Stimulated activated CD8-positive, alpha-beta memory T cell treated with anti-CD3 and anti-CD28 coated beads, Interleukin-4, amount 100 ng/mL, for 1 hour (primary cell): ENCODE measurements around the gene UBE2Q2.
"Not testable (repeated sequence)": the region's sequence is repeated elsewhere in the genome, so short reads cannot be mapped to it uniquely, and the experiment has no call there.

ENCODE experiments used
- DNase-seq, 2 donors: peaks; one replicate each; pipeline ENCODE4 v3.0.0-alpha.2; 2020; ENCODE audit warnings: low read depth in 2 of 2, low spot score in 1 of 2

UBE2Q2 gene

DNA sequence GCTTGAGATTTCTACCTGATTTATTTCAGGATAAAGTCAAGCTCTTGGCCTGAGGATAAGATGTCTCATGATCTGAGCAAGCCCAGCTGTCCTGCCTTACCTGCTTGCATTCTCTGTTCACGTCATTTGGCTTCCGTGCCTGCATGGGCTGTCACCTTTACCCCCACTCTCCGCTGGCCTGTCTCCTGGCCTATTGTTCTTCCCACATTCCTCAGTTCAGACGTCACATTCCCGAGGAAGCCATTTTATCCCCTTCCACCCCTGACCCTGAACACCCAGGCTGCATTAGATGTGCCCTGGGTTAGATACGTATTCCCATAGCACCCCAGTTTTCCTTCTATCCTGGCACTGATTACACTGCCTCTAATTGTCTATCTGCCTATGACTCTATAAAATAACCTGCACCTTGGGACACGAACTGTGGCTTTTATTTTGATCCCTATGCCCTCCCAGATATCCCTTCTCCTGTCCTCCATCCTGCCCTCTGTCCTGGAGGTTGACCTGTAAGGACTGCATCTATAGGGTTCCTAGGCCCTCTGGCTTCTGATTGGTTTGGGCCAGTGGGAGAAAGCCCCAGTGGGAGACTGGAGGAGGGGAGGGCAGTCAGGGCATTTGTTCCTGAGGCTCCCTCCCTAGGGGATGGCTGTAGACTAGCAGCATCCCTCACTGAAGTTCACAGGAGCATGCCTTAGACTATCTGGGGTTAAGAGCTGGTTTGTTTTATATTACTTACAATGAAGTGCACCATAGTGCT is 19.2 kb upstream of the UBE2Q2 start:
- no peak for DNase-seq

- no peak for DNase-seq
These were observed 15.6 kb upstream of the UBE2Q2 start for GRCh38 chr15:75827691-75828090.

DNA sequence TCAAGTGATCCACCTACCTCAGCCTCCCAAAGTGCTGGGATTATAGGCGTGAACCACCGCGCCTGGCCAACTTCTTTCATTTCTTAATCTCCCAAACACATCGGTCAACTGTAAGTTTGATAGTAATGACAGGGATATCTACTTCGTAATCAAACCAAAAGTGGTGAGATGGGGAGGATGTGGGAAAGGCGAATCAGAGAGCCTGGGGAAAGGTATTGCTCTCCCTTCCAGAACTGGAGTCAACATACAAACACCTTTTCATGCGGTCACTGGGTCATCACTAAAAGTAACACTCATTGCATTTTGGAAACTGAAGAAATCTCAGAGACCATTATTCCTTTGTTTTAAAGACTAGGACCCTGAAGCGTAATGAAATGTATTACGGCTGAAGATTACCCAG is 14.8 kb upstream of the UBE2Q2 start:
- DNase-seq = no peak

DNA sequence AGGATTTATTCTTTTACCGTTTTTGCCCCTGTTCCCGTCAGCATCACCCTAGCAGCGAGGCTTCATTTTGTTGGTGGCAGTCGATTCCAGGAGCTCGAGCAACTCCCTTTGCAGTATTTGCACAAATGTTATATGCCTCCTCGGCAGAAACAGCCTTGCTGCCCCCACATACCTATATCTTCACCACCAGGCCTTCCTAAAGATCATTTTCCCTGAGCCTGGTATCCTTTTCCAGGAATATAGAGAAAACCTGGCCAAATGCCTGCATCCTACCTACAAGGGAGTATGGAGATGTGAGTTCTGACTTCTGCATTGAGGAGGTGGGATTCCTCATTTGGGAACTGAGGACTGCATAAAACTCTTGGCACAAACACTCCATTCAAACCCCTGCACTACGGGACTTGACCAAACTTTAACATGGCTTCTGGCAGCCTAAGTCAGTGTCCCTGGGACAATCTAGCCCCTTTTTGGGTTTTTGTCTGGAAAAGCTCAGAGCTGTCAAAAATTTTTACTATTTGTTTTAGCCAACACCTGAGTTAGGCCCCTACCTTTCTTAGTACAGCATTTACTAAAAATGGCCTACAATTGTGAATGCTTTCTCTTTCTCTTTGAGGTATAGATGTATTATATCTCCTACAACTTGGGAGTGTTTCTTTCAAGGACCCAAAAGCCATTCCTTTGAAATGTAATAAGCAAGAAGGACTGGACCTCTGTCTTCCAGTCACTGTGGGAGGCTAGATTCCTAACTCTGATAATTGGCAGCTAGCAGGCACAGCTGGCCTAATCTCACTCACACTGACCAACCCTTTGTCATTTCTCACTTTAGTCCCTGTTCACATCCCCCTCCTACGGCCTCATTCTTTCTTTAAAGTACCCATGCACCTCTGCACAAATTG is 12.1 kb upstream of the UBE2Q2 start:
- no peak for DNase-seq

GRCh38 chr15:75831806-75832102 is 11.5 kb upstream of the UBE2Q2 start:
- DNase-seq = no peak

GRCh38 chr15:75832114-75832513 is 11.1 kb upstream of the UBE2Q2 start:
- DNase-seq = no peak

DNA sequence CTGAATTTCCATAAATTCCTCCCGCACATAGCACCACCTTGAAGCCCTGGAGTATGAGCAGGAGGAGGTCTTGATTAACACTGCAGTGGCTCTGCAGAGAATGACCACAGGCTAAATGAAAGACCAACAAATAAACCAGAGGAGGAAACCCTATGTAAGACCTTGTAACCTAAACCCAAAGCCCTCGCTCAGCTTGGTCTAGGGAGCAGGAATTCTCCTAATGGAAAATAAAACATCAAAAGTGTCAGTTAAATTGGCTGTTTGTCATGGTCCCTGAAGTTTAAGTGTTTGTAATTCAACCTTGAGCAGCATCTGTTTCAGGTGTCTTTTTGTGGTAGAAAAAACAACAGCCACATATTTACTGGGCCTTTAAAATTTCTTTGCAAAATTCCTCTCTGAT is 9.2 kb upstream of the UBE2Q2 start:
- DNase-seq = no peak

- no peak for DNase-seq
These were observed 7.0 kb upstream of the UBE2Q2 start for GRCh38 chr15:75835990-75836958.

GRCh38 chr15:75836959-75837334 is 6.3 kb upstream of the UBE2Q2 start:
- peak in 1 of 2 donors; percentile 16 for DNase-seq

DNA sequence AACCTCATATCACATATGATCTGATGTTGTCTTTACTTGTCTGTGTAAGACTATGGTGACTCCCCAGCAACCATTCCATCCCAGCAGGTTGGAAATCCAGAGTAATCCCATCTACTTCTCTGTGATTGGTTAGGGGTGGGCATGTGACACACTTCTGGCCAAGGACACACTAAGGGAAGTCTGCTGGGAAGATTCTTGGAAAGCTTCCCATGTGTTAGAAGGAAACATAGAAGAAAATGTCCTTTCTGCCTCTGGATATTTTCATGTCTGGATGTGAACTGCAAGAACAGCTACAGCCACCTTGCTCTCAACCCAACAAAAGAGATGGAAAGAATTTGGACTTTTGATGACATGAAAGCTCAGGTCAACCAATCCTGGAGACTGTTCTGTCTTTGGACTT is 2.6 kb upstream of the UBE2Q2 start:
- no peak for DNase-seq

DNA sequence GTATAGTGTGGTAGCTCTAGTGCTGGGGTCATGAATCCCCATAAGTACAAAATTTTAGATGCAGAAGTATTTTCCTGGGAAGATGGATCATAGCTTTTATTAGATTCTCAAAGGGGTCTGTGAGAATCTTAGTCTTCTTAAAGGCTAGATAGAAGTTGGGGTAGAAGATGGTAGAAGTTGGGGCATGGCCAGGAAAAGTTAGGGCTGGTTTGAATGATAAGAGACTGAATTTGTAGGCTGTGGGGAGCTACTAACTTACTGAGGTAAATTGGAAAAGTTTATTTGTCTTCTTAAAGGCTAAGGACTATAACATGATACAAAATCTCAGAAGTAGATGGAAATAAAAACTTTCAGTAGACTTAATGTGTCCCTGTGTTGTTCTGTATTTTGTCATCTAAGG is 1.6 kb upstream of the UBE2Q2 start:
- DNase-seq = no peak

- DNase-seq = peak; percentile 5 to 25
These were observed 683 bp downstream of the UBE2Q2 start for GRCh38 chr15:75843678-75844581.

GRCh38 chr15:75844629-75845335 is 1.5 kb downstream of the UBE2Q2 start:
- DNase-seq = no peak

GRCh38 chr15:75849167-75849566 is 5.9 kb downstream of the UBE2Q2 start:
- no peak for DNase-seq

DNA sequence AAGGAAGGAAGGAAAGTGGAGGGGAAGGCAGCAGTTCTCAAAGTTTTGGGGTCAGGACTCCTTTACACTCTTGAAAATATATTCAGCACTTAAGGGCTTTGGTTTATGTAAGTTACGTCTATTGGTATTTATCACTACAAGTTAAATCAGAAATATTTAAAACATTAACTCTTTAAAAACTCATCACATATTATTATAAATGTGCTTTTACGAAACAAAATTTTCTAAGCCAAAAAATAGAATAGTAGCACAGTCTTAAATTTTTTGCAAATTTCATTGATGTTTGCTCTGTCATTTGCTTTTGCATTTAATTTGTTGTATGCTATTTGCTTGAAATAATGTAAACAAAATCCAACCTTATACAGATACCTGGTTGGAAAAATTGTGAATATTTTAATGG is 7.5 kb downstream of the UBE2Q2 start:
- DNase-seq = no peak

GRCh38 chr15:75851566-75851965 is 8.3 kb downstream of the UBE2Q2 start:
- not testable (repeated sequence) for DNase-seq

DNA sequence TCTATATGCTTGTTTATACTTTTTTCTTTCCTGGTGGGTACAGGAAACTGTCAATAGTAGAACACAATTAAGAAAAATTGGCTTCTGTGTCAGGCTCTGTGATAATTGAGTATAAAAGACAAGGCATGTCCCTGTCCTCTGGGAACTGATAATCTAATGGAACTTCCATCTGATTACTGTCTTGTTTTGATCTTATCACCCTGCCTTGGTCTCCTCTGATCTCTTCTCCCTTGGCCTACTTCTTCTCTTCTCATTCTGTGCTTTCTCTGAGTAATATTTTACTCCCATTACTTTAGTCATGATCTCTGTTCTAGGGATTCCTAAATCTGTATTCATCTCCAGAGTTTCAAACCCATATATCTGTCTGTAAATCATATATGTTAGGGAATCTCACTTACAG is 14.6 kb downstream of the UBE2Q2 start:
- DNase-seq = no peak

DNA sequence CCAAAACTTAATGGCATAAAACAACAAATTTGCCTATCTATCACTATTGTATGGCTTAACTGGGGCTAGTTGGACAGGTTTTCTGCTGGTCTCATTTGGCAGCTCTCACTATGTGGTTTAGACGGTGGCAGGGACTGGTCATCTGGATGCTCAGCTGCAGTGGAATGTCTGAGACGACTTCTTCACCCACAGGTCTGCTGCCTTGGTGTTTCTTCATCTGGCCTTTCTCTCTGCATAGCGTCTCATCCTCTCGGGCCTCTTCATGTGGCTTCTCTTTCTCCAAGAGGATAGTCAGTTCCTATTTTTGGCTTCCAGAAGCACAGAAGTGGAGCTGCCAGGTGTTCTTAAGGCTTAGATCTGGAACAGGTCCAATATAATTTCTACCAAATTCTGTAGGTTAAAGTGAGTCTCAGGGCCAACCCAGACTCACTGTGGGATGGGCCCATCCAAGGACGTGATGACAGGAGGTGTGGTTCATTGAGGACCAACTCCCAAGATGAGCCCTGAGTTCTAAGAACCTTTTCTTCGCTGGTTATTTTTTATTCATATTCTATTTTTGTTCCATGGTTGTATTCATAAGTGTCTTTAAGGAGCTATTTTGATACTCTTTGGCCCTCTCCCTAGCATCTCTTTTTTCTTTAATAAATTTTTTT is 18.6 kb downstream of the UBE2Q2 start:
- DNase-seq = no peak

DNA sequence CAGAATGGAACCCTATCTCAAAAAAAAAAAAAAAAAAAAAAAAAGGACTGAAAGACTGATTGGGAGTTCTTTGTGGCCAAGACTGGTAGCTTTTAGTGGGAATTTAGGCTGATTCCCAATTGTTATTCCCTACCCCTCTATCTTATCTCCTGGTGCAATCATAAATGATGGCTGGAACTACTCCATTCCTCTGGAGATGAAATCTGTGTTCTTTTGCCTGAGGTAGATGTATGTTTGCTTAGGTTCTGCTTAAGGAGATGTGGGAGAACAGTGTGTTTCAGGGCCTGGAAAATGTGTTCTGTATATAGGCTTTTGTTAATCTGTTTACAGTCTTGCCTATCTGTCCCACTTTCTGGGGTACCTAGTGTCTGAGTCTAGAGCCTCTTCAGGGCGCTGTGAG is 19.5 kb downstream of the UBE2Q2 start:
- no peak for DNase-seq
